Calu3 (cell line): ENCODE data around the gene PSMC3. TPM values are rescaled to one million over a fixed set of nuclear protein-coding genes. Genes with fewer than 3 reads are reported as not detected.

Experiments
- Bru-seq: library from RNA; stranded (reverse); fragments of 400-500 nt; gene quantifications from one replicate; lab custom pipeline; 2021; lab: Mats Ljungman, UMichigan
- BruChase-seq, 2 experiments: library from RNA; stranded (reverse); fragments of 400-500 nt; gene quantifications; one replicate each; lab custom pipeline; 2021; lab: Mats Ljungman, UMichigan
- BruUV-seq: library from RNA; stranded (reverse); fragments of 400-500 nt; replicated peaks from 2 replicates; lab custom pipeline; 2021; lab: Mats Ljungman, UMichigan
- CTCF ChIA-PET: fragments of 300-600 bp; sonication (Branson Sonifier 250); formaldehyde crosslinking; loops from one replicate; lab custom pipeline; 2022; ENCODE audit warnings: antibody characterized with exemption; lab: Charles Lee
- DNase-seq: peaks from one replicate; pipeline ENCODE4 v3.0.0; 2022
- H3K27ac Mint-ChIP-seq: one replicate; pipeline ENCODE4 v1.8.0; 2022; ENCODE audit warnings: mixed read lengths; ENCODE audit not compliant: unreplicated experiment
- H3K27me3 Mint-ChIP-seq: one replicate; pipeline ENCODE4 v1.8.0; 2022; ENCODE audit warnings: mixed read lengths; ENCODE audit not compliant: unreplicated experiment
- H3K36me3 Mint-ChIP-seq: one replicate; pipeline ENCODE4 v1.8.0; 2022; ENCODE audit warnings: mild to moderate bottlenecking, moderate library complexity, mixed read lengths; ENCODE audit not compliant: insufficient read depth, unreplicated experiment
- H3K4me1 Mint-ChIP-seq: one replicate; pipeline ENCODE4 v1.8.0; 2022; ENCODE audit warnings: mild to moderate bottlenecking, low read depth, mixed read lengths; ENCODE audit not compliant: unreplicated experiment
- H3K4me3 Mint-ChIP-seq: one replicate; pipeline ENCODE4 v1.8.0; 2022; ENCODE audit warnings: mild to moderate bottlenecking, low read depth, moderate library complexity, mixed read lengths; ENCODE audit not compliant: unreplicated experiment
- H3K9me3 Mint-ChIP-seq: one replicate; pipeline ENCODE4 v1.8.0; 2022; ENCODE audit warnings: low read depth, mixed read lengths; ENCODE audit not compliant: unreplicated experiment
- intact Hi-C: fragments of 100-400 bp; cut with micrococcal nuclease; formaldehyde crosslinking; loops from one replicate; pipeline ENCODE4 v1.10.0; 2022; ENCODE audit not compliant: unreplicated experiment
- long read RNA-seq: library from polyadenylated mRNA; stranded (forward); transcript quantifications from one replicate; pipeline ENCODE4 v2.0.0, GENCODE V29; 2022
- total RNA-seq: library from RNA; stranded (reverse); gene quantifications from 2 replicates; pipeline ENCODE4 v1.2.3, GENCODE V29; 2022
- TF ChIP-seq, protein P1 (sequence below): fragments of 200-600 bp; IDR thresholded peaks from one replicate; pipeline ENCODE4 v1.8.0; 2022; ENCODE audit warnings: antibody characterized with exemption; ENCODE audit not compliant: unreplicated experiment

Gene PSMC3
- 154 and 173 TPM in 2 replicates for total RNA-seq
- Bru-seq, nascent RNA: percentile 80 among the genes with signal in this experiment
- percentile 94 among the genes with signal in this experiment for BruChase-seq, experiment 1, labeled RNA remaining after a 6-hour chase
- BruChase-seq, experiment 2, labeled RNA remaining after a 2-hour chase: percentile 82 among the genes with signal in this experiment
- long read RNA-seq, transcript PSMC3-212 (12 exons, 1,373 nt): major isoform, 405 of 544 reads
- long read RNA-seq, partial matches to known transcripts: 98 of 544 reads
- long read RNA-seq, other reads (novel, unspliced or antisense): 41 of 544 reads

- H3K9me3 Mint-ChIP-seq: no peaks in the 10 kb centered on the region
- peak within 1 kb of the TSS; percentile 100 for H3K27ac Mint-ChIP-seq
- H3K4me3 Mint-ChIP-seq: peak within 1 kb of the TSS; percentile 100
- peaks cover 52% of the 10 kb centered on the region for H3K36me3 Mint-ChIP-seq
- H3K4me1 Mint-ChIP-seq: peaks cover 17% of the 10 kb centered on the region
- intact Hi-C loops: no loop called here
- DNase-seq: peak; percentile 99
- TF ChIP-seq, protein P1, sequence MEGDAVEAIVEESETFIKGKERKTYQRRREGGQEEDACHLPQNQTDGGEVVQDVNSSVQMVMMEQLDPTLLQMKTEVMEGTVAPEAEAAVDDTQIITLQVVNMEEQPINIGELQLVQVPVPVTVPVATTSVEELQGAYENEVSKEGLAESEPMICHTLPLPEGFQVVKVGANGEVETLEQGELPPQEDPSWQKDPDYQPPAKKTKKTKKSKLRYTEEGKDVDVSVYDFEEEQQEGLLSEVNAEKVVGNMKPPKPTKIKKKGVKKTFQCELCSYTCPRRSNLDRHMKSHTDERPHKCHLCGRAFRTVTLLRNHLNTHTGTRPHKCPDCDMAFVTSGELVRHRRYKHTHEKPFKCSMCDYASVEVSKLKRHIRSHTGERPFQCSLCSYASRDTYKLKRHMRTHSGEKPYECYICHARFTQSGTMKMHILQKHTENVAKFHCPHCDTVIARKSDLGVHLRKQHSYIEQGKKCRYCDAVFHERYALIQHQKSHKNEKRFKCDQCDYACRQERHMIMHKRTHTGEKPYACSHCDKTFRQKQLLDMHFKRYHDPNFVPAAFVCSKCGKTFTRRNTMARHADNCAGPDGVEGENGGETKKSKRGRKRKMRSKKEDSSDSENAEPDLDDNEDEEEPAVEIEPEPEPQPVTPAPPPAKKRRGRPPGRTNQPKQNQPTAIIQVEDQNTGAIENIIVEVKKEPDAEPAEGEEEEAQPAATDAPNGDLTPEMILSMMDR: no peak
- BruUV-seq: no TSS peak
- CTCF ChIA-PET: interaction anchor here (0.5 to 1.4 kb wide), 4 partner anchors 14 to 140 kb away, joined by 3 to 6 read pairs (median 3); no protein-coding TSS in a partner anchor
- H3K27me3 Mint-ChIP-seq: no peaks in the 10 kb centered on the region
Measured at GRCh38 chr11:47426062-47426956, at the start of gene PSMC3. Gene PSMC3 (minus strand): TSS chr11:47426439. CDS start chr11:47426279, 160 bp downstream.

GRCh38 chr11:47470671-47471070 is 44.4 kb upstream of the PSMC3 start:
- Mint-ChIP-seq H3K9me3 (no peaks in the 10 kb centered on the region), H3K4me1 (no peaks in the 10 kb centered on the region), H3K27ac (no peak overlapping the region), H3K27me3 (no peaks in the 10 kb centered on the region), H3K4me3 (no peak overlapping the region), H3K36me3 (peaks cover 72% of the 10 kb centered on the region)
- BruUV-seq: no TSS peak
- intact Hi-C loops: no loop called here
- DNase-seq: no peak
- TF ChIP-seq, protein P1: no peak
- CTCF ChIA-PET: no interaction called here

DNA sequence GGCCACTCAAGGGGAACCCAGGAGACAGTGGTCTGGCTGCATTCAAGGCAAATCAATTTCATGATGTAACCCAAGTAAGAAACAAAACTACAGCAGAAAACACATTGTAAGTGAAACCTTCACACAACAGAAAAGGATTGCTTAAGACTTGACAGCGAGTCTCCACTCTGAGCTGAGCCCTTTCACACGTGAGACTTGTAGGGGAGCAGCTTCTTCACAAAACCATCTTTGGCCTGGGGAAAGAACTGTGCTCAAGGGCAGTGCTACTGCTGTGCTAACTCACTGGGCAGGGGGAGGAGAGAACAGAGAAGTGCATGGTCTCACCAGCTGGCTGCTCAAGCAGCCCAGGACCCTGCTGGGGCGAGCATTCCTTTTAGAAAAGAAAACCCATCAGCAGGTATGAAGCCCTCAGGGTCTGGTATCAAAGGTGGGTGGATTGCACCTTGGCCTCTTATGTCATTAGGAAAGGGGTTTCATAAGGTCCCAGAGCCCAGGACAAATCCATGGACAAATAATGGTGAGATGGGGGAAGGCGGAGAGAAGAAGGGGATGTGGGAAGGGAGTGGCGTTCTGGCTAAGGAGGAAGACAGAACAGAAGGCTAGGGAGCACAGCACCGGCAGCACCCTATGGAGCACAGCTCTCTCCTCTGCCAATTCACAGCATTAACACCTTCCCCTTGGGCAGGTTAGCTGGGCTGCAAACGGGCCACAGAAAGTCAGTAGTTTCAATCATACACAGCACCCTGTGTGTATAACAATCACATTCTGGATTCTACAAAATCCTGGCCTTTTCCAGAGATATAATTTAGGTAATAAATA is 43.3 kb upstream of the PSMC3 start:
- BruUV-seq: no TSS peak
- Mint-ChIP-seq H3K4me3 (no peak overlapping the region), H3K27ac (no peak overlapping the region), H3K9me3 (no peaks in the 10 kb centered on the region), H3K36me3 (peaks cover 69% of the 10 kb centered on the region), H3K4me1 (no peaks in the 10 kb centered on the region), H3K27me3 (no peaks in the 10 kb centered on the region)
- intact Hi-C loops: no loop called here
- no peak for DNase-seq
- CTCF ChIA-PET: interaction anchor here (1.1 kb wide), 1 partner anchor 96 kb away, joined by 3 read pairs; the partner anchor contains the start of gene PTPMT1
- TF ChIP-seq, protein P1: no peak
